Activated gamma-delta T cell treated with Interleukin-2 at 50 U/mL for 16 hours (primary cell): Measurements from ENCODE around the gene HSD11B1L.
"Not testable (repeated sequence)": the region's sequence is repeated elsewhere in the genome, so short reads cannot be mapped to it uniquely, and the experiment has no call there.

Source experiments
- DNase-seq: peaks from one replicate; pipeline ENCODE4 v3.0.0-alpha.2; 2020

The HSD11B1L gene

GRCh38 chr19:5688262-5688881 lies 7.5 kb downstream of the HSD11B1L start:
- DNase-seq, result not testable (repeated sequence)

- DNase-seq, result peak; percentile 98
These were observed 9.5 kb downstream of the HSD11B1L start, which contains the start of gene RPL36 for GRCh38 chr19:5690125-5690954. TSS of gene RPL36 (plus strand) at chr19:5690295. CDS start at chr19:5690508, 213 bp downstream.

- no peak for DNase-seq
These were observed 10.4 kb downstream of the HSD11B1L start for GRCh38 chr19:5690955-5691821.

- no peak for DNase-seq
These were observed 11.2 kb downstream of the HSD11B1L start for GRCh38 chr19:5691822-5692722.

GRCh38 chr19:5692723-5693194 lies 11.9 kb downstream of the HSD11B1L start:
- DNase-seq, result no peak

GRCh38 chr19:5693195-5694166 lies 12.7 kb downstream of the HSD11B1L start:
- DNase-seq, result no peak

GRCh38 chr19:5694167-5694955 lies 13.5 kb downstream of the HSD11B1L start:
- no peak for DNase-seq

- DNase-seq, result no peak
These were observed 14.3 kb downstream of the HSD11B1L start for GRCh38 chr19:5694956-5695648.

- no peak for DNase-seq
These were observed 14.9 kb downstream of the HSD11B1L start for GRCh38 chr19:5695649-5696195.

GRCh38 chr19:5696196-5697021 lies 15.6 kb downstream of the HSD11B1L start:
- no peak for DNase-seq

- no peak for DNase-seq
These were observed 16.4 kb downstream of the HSD11B1L start for GRCh38 chr19:5697022-5697889.

GRCh38 chr19:5697890-5698634 lies 17.2 kb downstream of the HSD11B1L start:
- DNase-seq, result no peak

- DNase-seq, result no peak
These were observed 18.0 kb downstream of the HSD11B1L start for GRCh38 chr19:5698635-5699422.

GRCh38 chr19:5700455-5701092 lies 19.7 kb downstream of the HSD11B1L start:
- no peak for DNase-seq

GRCh38 chr19:5702053-5702410 lies 21.2 kb downstream of the HSD11B1L start:
- DNase-seq, result not testable (repeated sequence)
